GM21825 (cell line): ENCODE results near the gene PMM2.
"Not testable (repeated sequence)": the region's sequence is repeated elsewhere in the genome, so short reads cannot be mapped to it uniquely, and the experiment has no call there.

Source experiments
- ATAC-seq: cut with Tn5 transposase; IDR thresholded peaks from one replicate; pipeline ENCODE4 v1.9.1; 2021; ENCODE audit warnings: mild to moderate bottlenecking, moderate library complexity; ENCODE audit not compliant: unreplicated experiment

PMM2 gene

GRCh38 chr16:8866118-8866883 lies 68.7 kb downstream of the PMM2 start:
- no peak for ATAC-seq

- ATAC-seq: no peak
Measured at GRCh38 chr16:8866884-8867215, 69.2 kb downstream of the PMM2 start.

- ATAC-seq: no peak
Measured at GRCh38 chr16:8867216-8867931, 69.7 kb downstream of the PMM2 start.

- ATAC-seq: no peak
Measured at GRCh38 chr16:8867932-8868415, 70.3 kb downstream of the PMM2 start.

DNA sequence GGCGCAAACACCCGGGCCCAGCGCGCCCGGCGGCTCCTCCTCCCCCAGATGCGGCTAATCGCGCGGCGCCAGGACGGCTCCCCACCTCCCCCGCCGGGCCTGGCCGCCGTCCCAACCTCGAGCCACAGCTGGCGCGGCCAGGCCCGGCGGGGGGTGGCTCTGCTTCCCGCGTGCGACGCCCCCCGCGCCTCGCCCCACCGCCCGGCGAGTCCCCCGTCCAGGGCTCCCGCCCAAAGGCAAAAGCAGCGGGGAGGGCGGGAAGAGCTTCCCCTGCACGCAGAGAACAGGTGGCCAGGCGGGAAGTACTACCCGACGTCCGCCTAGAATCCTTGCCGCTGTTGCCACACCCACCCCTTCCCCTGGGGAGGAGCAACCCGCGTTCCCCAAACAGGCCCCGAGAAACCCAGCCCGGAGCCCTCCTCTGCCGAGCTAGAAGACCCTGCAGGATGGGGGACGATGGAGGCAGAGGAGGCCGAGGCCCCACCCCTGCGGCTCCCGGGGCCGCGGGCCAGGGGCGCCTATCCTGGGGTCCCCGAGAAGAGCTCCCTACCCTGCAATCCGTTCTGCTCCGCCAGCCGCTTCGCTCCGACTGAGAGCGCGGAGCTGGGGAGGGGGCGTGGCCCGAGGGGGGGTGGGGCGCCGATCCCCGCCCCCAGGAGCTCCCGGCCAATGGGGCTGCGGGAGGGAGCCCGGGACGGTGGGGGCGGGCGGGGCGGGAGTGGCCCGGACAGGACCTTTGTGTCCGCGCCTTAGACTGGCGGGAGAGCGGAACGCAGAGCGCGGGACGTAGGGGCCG lies 71.0 kb downstream of the PMM2 start, which contains the start of gene CARHSP1:
Gene CARHSP1 (minus strand): TSS at position 591 of the 796 bp plus-strand sequence. CDS start 9,678 bp downstream, outside the sequence.
- peak; percentile 68 for ATAC-seq

- ATAC-seq: no peak
Measured at GRCh38 chr16:8869212-8869987, 71.8 kb downstream of the PMM2 start.

DNA sequence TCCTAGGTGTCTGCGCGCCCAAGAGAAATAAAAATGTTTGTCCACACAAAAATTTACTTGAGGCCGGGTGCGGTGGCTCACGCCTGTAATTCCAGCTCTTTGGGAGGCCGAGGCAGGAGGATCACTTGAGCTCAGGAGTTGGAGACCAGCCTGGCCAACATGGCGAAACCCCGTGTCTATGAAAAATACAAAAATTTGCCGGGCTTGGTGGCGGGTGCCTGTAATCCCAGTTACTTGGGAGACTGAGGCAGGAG lies 72.3 kb downstream of the PMM2 start:
- ATAC-seq: not testable (repeated sequence)

GRCh38 chr16:8872071-8872470 lies 74.4 kb downstream of the PMM2 start:
- no peak for ATAC-seq

- no peak for ATAC-seq
Measured at GRCh38 chr16:8872967-8873865, 75.6 kb downstream of the PMM2 start.

GRCh38 chr16:8873866-8874195 lies 76.2 kb downstream of the PMM2 start:
- ATAC-seq: not testable (repeated sequence)

DNA sequence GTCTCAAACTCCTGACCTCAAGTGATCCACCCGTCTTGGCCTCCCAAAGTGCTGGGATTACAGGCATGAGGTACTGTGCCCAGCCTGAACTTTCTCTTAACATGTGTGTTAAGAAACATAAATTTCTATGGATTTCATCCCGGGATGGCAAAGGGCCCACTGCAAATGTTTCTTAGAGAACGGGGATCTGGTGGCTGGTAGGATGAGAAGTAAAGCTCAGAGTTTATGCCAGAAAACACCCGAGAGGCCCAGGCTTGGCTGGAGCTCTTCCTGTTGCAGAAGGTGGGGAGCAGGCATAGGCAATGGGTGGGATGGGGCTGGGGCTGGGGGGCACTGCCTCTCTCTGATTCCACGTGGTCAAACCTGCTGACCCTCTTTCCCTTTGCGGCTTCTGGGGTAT lies 76.7 kb downstream of the PMM2 start:
- no peak for ATAC-seq

GRCh38 chr16:8875317-8875716 lies 77.7 kb downstream of the PMM2 start:
- not testable (repeated sequence) for ATAC-seq

GRCh38 chr16:8877894-8878522 lies 80.4 kb downstream of the PMM2 start:
- ATAC-seq: no peak

DNA sequence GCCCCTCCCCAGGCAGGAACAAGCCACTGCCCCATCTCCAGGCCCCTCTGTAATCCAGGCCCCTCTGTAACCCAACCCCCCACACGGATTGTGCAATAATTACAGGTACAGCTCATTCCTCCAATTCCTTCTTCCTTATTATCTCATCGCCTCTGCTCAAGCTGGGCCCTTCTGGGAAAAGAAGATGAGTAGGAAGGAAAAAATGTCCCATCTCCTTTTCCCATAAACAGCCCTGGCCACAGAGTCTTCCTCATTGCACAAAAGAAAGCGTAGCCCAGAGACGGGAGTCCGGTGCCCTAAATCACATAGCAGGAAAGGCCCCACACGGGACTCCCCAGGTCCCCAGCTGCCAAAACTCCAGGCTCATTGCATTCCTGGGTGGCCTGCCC lies 80.9 kb downstream of the PMM2 start:
- no peak for ATAC-seq

- no peak for ATAC-seq
Measured at GRCh38 chr16:8880839-8881510, 83.3 kb downstream of the PMM2 start.

GRCh38 chr16:8882041-8882617 lies 84.5 kb downstream of the PMM2 start, which contains the start of gene LITAFD:
TSS of gene LITAFD (plus strand) at chr16:8882351. CDS start at chr16:8884356, 2,005 bp downstream.
- no peak for ATAC-seq

DNA sequence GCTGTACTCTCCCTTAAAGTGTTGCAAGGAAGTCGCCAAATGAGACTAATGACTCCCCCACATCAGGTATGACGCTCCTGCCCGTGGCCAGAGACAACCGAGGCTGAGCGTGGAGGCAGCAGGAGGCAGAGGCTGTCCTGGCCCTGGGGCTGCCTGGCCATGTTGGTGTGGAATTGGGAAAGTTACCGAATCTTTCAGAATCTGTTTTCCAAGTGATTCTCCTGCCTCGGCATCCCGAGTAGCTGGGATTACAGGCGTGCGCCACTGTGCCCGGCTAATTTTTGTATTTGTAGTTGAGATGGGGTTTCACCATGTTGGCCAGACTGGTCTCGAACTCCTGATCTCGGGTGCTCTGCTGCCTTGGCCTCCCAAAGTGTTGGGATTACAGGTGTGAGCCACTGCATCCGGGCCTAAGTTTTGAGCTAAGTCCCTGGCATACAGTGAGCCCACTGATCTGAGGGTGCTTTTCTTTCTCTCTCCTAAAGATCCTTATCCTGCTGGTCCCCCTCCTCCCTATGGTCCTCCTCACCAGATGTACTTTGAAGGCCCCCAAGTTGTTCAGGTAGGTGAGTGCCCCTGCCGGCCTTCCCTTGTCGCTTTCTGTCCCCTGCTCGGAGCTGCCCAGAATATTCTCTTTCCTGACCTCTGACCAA lies 85.2 kb downstream of the PMM2 start:
- no peak for ATAC-seq
